ENCODE data around the gene EPHX1.

DNA sequence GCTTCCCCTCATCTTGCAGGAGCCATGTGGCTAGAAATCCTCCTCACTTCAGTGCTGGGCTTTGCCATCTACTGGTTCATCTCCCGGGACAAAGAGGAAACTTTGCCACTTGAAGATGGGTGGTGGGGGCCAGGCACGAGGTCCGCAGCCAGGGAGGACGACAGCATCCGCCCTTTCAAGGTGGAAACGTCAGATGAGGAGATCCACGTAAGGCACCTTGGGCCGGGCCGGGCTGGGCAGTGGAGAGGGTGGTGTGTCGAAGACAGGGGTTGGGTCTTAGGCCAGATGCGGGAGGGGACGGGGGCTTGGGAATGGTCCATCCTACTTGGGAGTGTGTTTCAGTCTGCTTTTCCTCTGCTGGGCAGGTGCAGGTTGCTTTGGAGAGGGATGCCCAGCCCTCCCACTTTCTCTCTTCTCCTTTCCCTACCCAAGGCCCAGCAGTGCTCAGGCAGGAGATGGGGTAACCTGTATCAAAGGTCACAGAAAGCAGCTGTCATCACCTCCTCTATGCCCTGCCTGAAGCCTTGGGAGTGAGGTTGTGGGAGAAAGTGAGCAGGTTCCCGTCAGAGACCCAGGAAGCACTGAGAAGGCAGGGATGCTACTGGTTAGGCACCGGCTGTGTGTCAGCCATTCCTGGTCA lies 18.9 kb downstream of the EPHX1 start:
- TF ChIP-seq CHD1 (IDR thresholded peaks at IDR 0.05; ENCODE audit: low read depth, low read length) (no peak), CEBPB (IDR thresholded peaks at IDR 0.05; ENCODE audit: borderline replicate concordance in 1 of 2, low read depth in 2 of 2, low read length in 2 of 2) (no peak)
- TF ChIP-seq, protein P1, sequence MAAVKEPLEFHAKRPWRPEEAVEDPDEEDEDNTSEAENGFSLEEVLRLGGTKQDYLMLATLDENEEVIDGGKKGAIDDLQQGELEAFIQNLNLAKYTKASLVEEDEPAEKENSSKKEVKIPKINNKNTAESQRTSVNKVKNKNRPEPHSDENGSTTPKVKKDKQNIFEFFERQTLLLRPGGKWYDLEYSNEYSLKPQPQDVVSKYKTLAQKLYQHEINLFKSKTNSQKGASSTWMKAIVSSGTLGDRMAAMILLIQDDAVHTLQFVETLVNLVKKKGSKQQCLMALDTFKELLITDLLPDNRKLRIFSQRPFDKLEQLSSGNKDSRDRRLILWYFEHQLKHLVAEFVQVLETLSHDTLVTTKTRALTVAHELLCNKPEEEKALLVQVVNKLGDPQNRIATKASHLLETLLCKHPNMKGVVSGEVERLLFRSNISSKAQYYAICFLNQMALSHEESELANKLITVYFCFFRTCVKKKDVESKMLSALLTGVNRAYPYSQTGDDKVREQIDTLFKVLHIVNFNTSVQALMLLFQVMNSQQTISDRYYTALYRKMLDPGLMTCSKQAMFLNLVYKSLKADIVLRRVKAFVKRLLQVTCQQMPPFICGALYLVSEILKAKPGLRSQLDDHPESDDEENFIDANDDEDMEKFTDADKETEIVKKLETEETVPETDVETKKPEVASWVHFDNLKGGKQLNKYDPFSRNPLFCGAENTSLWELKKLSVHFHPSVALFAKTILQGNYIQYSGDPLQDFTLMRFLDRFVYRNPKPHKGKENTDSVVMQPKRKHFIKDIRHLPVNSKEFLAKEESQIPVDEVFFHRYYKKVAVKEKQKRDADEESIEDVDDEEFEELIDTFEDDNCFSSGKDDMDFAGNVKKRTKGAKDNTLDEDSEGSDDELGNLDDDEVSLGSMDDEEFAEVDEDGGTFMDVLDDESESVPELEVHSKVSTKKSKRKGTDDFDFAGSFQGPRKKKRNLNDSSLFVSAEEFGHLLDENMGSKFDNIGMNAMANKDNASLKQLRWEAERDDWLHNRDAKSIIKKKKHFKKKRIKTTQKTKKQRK (IDR thresholded peaks at IDR 0.05; ENCODE audit: low read depth, low read length), result no peak
- TF ChIP-seq, protein P2, sequence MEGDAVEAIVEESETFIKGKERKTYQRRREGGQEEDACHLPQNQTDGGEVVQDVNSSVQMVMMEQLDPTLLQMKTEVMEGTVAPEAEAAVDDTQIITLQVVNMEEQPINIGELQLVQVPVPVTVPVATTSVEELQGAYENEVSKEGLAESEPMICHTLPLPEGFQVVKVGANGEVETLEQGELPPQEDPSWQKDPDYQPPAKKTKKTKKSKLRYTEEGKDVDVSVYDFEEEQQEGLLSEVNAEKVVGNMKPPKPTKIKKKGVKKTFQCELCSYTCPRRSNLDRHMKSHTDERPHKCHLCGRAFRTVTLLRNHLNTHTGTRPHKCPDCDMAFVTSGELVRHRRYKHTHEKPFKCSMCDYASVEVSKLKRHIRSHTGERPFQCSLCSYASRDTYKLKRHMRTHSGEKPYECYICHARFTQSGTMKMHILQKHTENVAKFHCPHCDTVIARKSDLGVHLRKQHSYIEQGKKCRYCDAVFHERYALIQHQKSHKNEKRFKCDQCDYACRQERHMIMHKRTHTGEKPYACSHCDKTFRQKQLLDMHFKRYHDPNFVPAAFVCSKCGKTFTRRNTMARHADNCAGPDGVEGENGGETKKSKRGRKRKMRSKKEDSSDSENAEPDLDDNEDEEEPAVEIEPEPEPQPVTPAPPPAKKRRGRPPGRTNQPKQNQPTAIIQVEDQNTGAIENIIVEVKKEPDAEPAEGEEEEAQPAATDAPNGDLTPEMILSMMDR (IDR thresholded peaks at IDR 0.05 in 2 of 3, conservative IDR thresholded peaks at IDR 0.05 in 1 of 3; ENCODE audit: control insufficient read depth in 2 of 3, extremely low read depth in 1 of 3, insufficient read depth in 1 of 3, low read depth in 3 of 3, low read length in 3 of 3), result no peak
